Liver (tissue), 9 donors: ENCODE results near the gene ANK3. TPM values are rescaled to one million over a fixed set of nuclear protein-coding genes. Genes with fewer than 3 reads are reported as not detected.
A peak's percentile ranks its signal among the peaks of the same experiment; 100 is the strongest.

Experiments
- DNase-seq: peaks from one replicate; pipeline ENCODE4 v3.0.0-alpha.2; 2017; ENCODE audit warnings: low spot score
- H3K27ac ChIP-seq, 2 donors: one replicate each; pipeline ENCODE4 v1.7.0; 2013; ENCODE audit warnings: inconsistent platforms in 2 of 2, low read length in 2 of 2, control low read depth in 1 of 2, low read depth in 1 of 2, mild to moderate bottlenecking in 1 of 2
- H3K27me3 ChIP-seq, 4 donors: one replicate each; pipeline versions ENCODE4 v1.6.1 to v1.7.0; 2013; ENCODE audit warnings: low read length in 3 of 4, inconsistent platforms in 1 of 4, mild to moderate bottlenecking in 1 of 4, moderate library complexity in 1 of 4; ENCODE audit not compliant: control insufficient read depth in 4 of 4, insufficient read depth in 4 of 4
- H3K36me3 ChIP-seq, 4 donors: one replicate each; pipeline versions ENCODE4 v1.6.1 to v1.7.0; 2013; ENCODE audit warnings: low read length in 3 of 4, mild to moderate bottlenecking in 3 of 4, low read depth in 1 of 4, moderate library complexity in 1 of 4; ENCODE audit not compliant: control insufficient read depth in 4 of 4, insufficient read depth in 3 of 4
- H3K4me1 ChIP-seq, 4 donors: one replicate each; pipeline versions ENCODE4 v1.6.1 to v1.7.0; 2013; ENCODE audit warnings: low read length in 3 of 4, mild to moderate bottlenecking in 3 of 4, moderate library complexity in 1 of 4; ENCODE audit not compliant: control insufficient read depth in 4 of 4, insufficient read depth in 4 of 4
- H3K4me3 ChIP-seq, 3 donors: one replicate each; pipeline versions ENCODE4 v1.6.1 to v1.7.0; 2013; ENCODE audit warnings: low read length in 3 of 3, control low read depth in 1 of 3, low read depth in 1 of 3, mild to moderate bottlenecking in 1 of 3
- H3K9ac ChIP-seq, 2 donors: one replicate each; pipeline ENCODE4 v1.7.0; 2013; ENCODE audit warnings: low read length in 2 of 2, mild to moderate bottlenecking in 2 of 2, moderate library complexity in 2 of 2, control low read depth in 1 of 2, low read depth in 1 of 2
- H3K9me3 ChIP-seq, 4 donors: one replicate each; pipeline versions ENCODE4 v1.6.1 to v1.7.0; 2013; ENCODE audit warnings: low read length in 3 of 4; ENCODE audit not compliant: control insufficient read depth in 4 of 4
- EGR1 ChIP-seq, 2 donors: IDR thresholded peaks; 2 replicates each; pipeline ENCODE4 v1.6.1; 2016 to 2018; ENCODE audit warnings: antibody characterized with exemption in 2 of 2, low read depth in 2 of 2
- FOXA1 ChIP-seq: IDR thresholded peaks from 2 replicates; pipeline ENCODE4 v1.6.1; 2016; ENCODE audit warnings: antibody characterized with exemption
- FOXA2 ChIP-seq: IDR thresholded peaks from 2 replicates; pipeline ENCODE4 v1.6.1; 2016; ENCODE audit warnings: antibody characterized with exemption
- GABPA ChIP-seq, 2 donors: IDR thresholded peaks in 1 of 2; conservative IDR thresholded peaks in 1 of 2; 2 replicates each; pipeline ENCODE4 v1.6.1; 2016; ENCODE audit warnings: antibody characterized with exemption in 2 of 2, mild to moderate bottlenecking in 1 of 2, moderate library complexity in 1 of 2
- HNF4A ChIP-seq, 2 donors: conservative IDR thresholded peaks; 2 replicates each; pipeline ENCODE4 v1.6.1; 2016; ENCODE audit warnings: antibody characterized with exemption in 2 of 2, mild to moderate bottlenecking in 2 of 2
- HNF4G ChIP-seq: IDR thresholded peaks from 2 replicates; pipeline ENCODE4 v1.6.1; 2016; ENCODE audit warnings: antibody characterized with exemption
- JUND ChIP-seq, 2 donors: IDR thresholded peaks; 2 replicates each; pipeline ENCODE4 v1.6.1; 2016; ENCODE audit warnings: antibody characterized with exemption in 2 of 2
- NR2F2 ChIP-seq: IDR thresholded peaks from 2 replicates; pipeline ENCODE4 v1.6.1; 2016; ENCODE audit warnings: antibody characterized with exemption
- RAD21 ChIP-seq, 2 donors: IDR thresholded peaks; 2 replicates each; pipeline ENCODE4 v1.6.1; 2016; ENCODE audit warnings: antibody characterized with exemption in 2 of 2, mild to moderate bottlenecking in 2 of 2
- RXRA ChIP-seq, 2 donors: IDR thresholded peaks; 2 replicates each; pipeline ENCODE4 v1.6.1; 2017 to 2018; ENCODE audit warnings: antibody characterized with exemption in 2 of 2, mild to moderate bottlenecking in 1 of 2
- SP1 ChIP-seq: IDR thresholded peaks from 2 replicates; pipeline ENCODE4 v1.6.1; 2018; ENCODE audit warnings: antibody characterized with exemption, mild to moderate bottlenecking
- TAF1 ChIP-seq: conservative IDR thresholded peaks from 2 replicates; pipeline ENCODE4 v1.6.1; 2016; ENCODE audit warnings: antibody characterized with exemption, mild to moderate bottlenecking
- YY1 ChIP-seq: IDR thresholded peaks from 2 replicates; pipeline ENCODE4 v1.6.1; 2016; ENCODE audit warnings: antibody characterized with exemption, mild to moderate bottlenecking
- whole genome bisulfite sequencing: extraction: QIAGEN DNeasy Blood & Tissue Kit; methylation state at CpG from one replicate; pipeline ENCODE4 v1.1.7; 2013; 5-methylcytosine and 5-hydroxymethylcytosine counted together
- polyA plus RNA-seq, 2 donors: library from polyadenylated mRNA; stranded (reverse) in 1 of 2; unstranded in 1 of 2; fragments of 200-250 nt in 1 of 2; fragments of >200 nt in 1 of 2; fragmentation: Nextera tagmentation in 1 of 2; extraction: Ambion mirVana in 1 of 2; gene quantifications; one replicate each; pipeline versions ENCODE4 v1.2.1 to v1.2.3, GENCODE V29; 2013 to 2015
- total RNA-seq, 2 donors: library from RNA; depleted of rRNA; stranded (reverse); fragments of >200 nt; gene quantifications; one replicate each; pipeline ENCODE4 v1.2.3, GENCODE V29; 2014
- TF ChIP-seq, protein P1 (sequence below): IDR thresholded peaks from 2 replicates; pipeline ENCODE4 v1.6.1; 2016; ENCODE audit warnings: antibody characterized with exemption
- TF ChIP-seq, protein P2 (sequence below): IDR thresholded peaks from 2 replicates; pipeline ENCODE4 v1.6.1; 2016; ENCODE audit warnings: antibody characterized with exemption, mild to moderate bottlenecking
- TF ChIP-seq, protein P3 (sequence below): IDR thresholded peaks from 2 replicates; pipeline ENCODE4 v1.6.1; 2016; ENCODE audit warnings: antibody characterized with exemption
- TF ChIP-seq, protein P4 (sequence below): fragments of 150-350 bp; IDR thresholded peaks from 2 replicates; pipeline ENCODE4 v1.5.1; 2017; ENCODE audit warnings: improper control_type of control experiment, low read depth, low read length; ENCODE audit not compliant: missing input control
- TF ChIP-seq, protein P5 (sequence below): IDR thresholded peaks from 2 replicates; pipeline ENCODE4 v1.6.1; 2016; ENCODE audit warnings: antibody characterized with exemption
- donor health status: healthy.
- donor health status: healthy.
- donor health status: healthy.
- donor health status: healthy.
- donor health status: healthy.

The ANK3 gene
- total and polyA plus RNA-seq, 4 donors: 5.7 to 30.0 (median 9.7) TPM

DNA sequence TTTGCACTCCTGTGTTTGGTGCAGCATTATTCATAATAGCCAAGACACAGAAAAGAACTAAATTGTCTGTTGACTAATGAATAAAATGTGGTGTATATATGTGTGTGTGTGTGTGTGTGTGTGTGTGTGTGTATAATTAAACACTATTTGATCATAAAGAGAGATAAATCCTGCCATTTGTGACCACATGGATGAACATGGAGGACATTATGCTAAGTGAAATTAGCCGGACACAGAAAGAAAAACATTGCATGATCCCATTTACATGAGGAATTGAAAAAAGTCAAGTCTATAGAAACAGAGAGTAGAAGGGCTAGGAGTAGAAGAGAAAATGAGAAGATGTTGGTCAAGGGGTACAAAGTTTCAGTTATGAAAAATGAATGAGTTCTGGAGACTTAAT lies 85.9 kb downstream of the ANK3 start:
- no peaks in the 10 kb centered on the region for H3K27me3 ChIP-seq
- DNase-seq: no peak
- 100% methylated on average over 1 of the region's 1 CpG for WGBS

DNA sequence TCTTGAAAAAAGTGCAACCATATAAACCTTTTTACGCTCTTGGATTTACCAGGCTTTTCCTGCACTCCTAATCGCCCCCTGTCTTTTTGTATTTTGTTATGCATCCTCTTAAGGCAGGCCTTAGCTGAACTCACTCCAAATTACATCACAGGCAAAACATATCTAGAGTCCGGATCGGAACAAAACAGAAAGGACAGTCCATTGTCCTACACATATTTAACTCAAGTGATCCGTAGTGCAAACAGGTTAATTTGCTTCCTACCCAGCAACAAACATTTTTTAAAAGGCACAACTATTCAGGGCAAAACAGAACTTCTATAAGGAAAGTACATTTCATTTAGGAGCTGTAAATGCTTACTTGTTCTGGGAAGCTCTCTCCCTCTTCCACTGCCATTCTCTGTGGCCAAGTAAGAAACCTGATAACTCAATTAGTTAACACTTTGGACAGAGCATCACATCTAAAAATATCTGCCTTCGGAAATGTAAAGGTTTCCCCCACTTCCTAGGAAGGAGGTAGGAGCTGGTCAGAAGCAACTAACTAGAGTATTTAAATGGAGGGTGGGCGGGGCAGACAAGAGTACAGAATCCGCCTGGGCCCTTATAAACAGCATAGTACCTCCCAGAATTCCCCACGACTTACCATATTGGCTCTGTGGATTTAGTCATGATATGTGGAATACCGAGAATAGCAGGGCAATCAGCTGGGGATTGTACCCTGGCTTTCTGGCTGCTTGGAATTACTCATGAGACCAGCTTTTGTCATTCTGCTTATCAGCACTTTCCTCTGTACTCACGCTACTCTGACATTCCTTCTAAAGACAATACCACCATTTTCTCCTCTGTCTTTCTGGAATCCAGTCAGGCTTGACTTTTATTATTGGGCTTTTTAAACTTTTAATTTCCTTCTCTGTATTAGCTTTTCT lies 89.5 kb downstream of the ANK3 start:
- peak overlapping the region in 1 of 2 donors; percentile 54 for H3K27ac ChIP-seq
- no peaks in the 10 kb centered on the region for H3K27me3 ChIP-seq
- no peaks in the 10 kb centered on the region for H3K9me3 ChIP-seq
- peaks cover 0 to under 1% (median 0%) of the 10 kb centered on the region in 4 donors for H3K4me1 ChIP-seq
- no peak overlapping the region for H3K9ac ChIP-seq
- DNase-seq: no peak
- WGBS: 80% methylated on average over 11 of the region's 11 CpGs
- no peak overlapping the region for H3K4me3 ChIP-seq
- TF ChIP-seq GABPA (IDR thresholded peaks at IDR 0.05 in 1 of 2, conservative IDR thresholded peaks at IDR 0.05 in 1 of 2): no peak
- TF ChIP-seq, protein P1, sequence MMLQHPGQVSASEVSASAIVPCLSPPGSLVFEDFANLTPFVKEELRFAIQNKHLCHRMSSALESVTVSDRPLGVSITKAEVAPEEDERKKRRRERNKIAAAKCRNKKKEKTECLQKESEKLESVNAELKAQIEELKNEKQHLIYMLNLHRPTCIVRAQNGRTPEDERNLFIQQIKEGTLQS: no peak
- TF ChIP-seq TAF1: no peak
- no peak for TF ChIP-seq EGR1 (IDR thresholded peaks at IDR 0.05; ENCODE audit: low read depth in 2 of 2)
- TF ChIP-seq, protein P2, sequence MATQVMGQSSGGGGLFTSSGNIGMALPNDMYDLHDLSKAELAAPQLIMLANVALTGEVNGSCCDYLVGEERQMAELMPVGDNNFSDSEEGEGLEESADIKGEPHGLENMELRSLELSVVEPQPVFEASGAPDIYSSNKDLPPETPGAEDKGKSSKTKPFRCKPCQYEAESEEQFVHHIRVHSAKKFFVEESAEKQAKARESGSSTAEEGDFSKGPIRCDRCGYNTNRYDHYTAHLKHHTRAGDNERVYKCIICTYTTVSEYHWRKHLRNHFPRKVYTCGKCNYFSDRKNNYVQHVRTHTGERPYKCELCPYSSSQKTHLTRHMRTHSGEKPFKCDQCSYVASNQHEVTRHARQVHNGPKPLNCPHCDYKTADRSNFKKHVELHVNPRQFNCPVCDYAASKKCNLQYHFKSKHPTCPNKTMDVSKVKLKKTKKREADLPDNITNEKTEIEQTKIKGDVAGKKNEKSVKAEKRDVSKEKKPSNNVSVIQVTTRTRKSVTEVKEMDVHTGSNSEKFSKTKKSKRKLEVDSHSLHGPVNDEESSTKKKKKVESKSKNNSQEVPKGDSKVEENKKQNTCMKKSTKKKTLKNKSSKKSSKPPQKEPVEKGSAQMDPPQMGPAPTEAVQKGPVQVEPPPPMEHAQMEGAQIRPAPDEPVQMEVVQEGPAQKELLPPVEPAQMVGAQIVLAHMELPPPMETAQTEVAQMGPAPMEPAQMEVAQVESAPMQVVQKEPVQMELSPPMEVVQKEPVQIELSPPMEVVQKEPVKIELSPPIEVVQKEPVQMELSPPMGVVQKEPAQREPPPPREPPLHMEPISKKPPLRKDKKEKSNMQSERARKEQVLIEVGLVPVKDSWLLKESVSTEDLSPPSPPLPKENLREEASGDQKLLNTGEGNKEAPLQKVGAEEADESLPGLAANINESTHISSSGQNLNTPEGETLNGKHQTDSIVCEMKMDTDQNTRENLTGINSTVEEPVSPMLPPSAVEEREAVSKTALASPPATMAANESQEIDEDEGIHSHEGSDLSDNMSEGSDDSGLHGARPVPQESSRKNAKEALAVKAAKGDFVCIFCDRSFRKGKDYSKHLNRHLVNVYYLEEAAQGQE: no peak
- TF ChIP-seq RXRA (IDR thresholded peaks at IDR 0.05): no peak
- no peak for TF ChIP-seq RAD21 (IDR thresholded peaks at IDR 0.05)
- TF ChIP-seq, protein P3, sequence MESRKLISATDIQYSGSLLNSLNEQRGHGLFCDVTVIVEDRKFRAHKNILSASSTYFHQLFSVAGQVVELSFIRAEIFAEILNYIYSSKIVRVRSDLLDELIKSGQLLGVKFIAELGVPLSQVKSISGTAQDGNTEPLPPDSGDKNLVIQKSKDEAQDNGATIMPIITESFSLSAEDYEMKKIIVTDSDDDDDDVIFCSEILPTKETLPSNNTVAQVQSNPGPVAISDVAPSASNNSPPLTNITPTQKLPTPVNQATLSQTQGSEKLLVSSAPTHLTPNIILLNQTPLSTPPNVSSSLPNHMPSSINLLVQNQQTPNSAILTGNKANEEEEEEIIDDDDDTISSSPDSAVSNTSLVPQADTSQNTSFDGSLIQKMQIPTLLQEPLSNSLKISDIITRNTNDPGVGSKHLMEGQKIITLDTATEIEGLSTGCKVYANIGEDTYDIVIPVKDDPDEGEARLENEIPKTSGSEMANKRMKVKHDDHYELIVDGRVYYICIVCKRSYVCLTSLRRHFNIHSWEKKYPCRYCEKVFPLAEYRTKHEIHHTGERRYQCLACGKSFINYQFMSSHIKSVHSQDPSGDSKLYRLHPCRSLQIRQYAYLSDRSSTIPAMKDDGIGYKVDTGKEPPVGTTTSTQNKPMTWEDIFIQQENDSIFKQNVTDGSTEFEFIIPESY: no peak
- TF ChIP-seq, protein P4, sequence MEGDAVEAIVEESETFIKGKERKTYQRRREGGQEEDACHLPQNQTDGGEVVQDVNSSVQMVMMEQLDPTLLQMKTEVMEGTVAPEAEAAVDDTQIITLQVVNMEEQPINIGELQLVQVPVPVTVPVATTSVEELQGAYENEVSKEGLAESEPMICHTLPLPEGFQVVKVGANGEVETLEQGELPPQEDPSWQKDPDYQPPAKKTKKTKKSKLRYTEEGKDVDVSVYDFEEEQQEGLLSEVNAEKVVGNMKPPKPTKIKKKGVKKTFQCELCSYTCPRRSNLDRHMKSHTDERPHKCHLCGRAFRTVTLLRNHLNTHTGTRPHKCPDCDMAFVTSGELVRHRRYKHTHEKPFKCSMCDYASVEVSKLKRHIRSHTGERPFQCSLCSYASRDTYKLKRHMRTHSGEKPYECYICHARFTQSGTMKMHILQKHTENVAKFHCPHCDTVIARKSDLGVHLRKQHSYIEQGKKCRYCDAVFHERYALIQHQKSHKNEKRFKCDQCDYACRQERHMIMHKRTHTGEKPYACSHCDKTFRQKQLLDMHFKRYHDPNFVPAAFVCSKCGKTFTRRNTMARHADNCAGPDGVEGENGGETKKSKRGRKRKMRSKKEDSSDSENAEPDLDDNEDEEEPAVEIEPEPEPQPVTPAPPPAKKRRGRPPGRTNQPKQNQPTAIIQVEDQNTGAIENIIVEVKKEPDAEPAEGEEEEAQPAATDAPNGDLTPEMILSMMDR: no peak
- no peak for TF ChIP-seq JUND (IDR thresholded peaks at IDR 0.05)
- no peak for TF ChIP-seq FOXA2
- TF ChIP-seq HNF4G: no peak
- TF ChIP-seq, protein P5, sequence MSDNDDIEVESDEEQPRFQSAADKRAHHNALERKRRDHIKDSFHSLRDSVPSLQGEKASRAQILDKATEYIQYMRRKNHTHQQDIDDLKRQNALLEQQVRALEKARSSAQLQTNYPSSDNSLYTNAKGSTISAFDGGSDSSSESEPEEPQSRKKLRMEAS: no peak
- TF ChIP-seq HNF4A (conservative IDR thresholded peaks at IDR 0.05): no peak
- no peak for TF ChIP-seq FOXA1
- TF ChIP-seq NR2F2: no peak
- TF ChIP-seq YY1: no peak
- TF ChIP-seq SP1: no peak
- H3K36me3 ChIP-seq: no peaks in the 10 kb centered on the region

More for the DNA sequence above, 85.9 kb downstream of the ANK3 start:
- H3K9me3 ChIP-seq: no peaks in the 10 kb centered on the region
- H3K4me3 ChIP-seq: no peak overlapping the region
- H3K36me3 ChIP-seq: no peaks in the 10 kb centered on the region
- no peak overlapping the region for H3K9ac ChIP-seq
- H3K4me1 ChIP-seq: no peaks in the 10 kb centered on the region
- H3K27ac ChIP-seq: no peak overlapping the region
- TF ChIP-seq, protein P3: no peak
- no peak for TF ChIP-seq SP1
